GM12878 (cell line): ENCODE data around the gene DIP2B. TPM values are rescaled to one million over a fixed set of nuclear protein-coding genes. Genes with fewer than 3 reads are reported as not detected.
A peak's percentile ranks its signal among the peaks of the same experiment; 100 is the strongest.

Experiments used
- ATAC-seq: fragments of 200-7000 bp; cut with Tn5 transposase; 3 replicates; pipeline ENCODE4 v1.9.1; 2020; ENCODE audit warnings: mild to moderate bottlenecking, moderate library complexity
- BruUV-seq: library from RNA; stranded (reverse); fragments of 400-500 nt; replicated peaks from 2 replicates; lab custom pipeline; 2021; lab: Mats Ljungman, UMichigan
- CTCF ChIA-PET: fragments of 300-600 bp; sonication (Branson Sonifier 250); formaldehyde crosslinking; extraction: SDS; loops from one replicate; lab custom pipeline; 2021; ENCODE audit warnings: inconsistent platforms; lab: Yijun Ruan, JAX
- POLR2A ChIA-PET: fragments of 350-600 bp; formaldehyde crosslinking; extraction: SDS; loops from one replicate; lab custom pipeline; 2021; ENCODE audit warnings: inconsistent platforms; lab: Charles Lee
- RAD21 ChIA-PET: fragments of 300-600 bp; sonication (Branson Sonifier 250); formaldehyde crosslinking; loops from one replicate; lab custom pipeline; 2023; ENCODE audit warnings: antibody characterized with exemption; ENCODE audit not compliant: unreplicated experiment; lab: Charles Lee
- SMC1A ChIA-PET: fragments of 300-600 bp; sonication (Branson Sonifier 250); formaldehyde crosslinking; loops from one replicate; lab custom pipeline; 2023; ENCODE audit not compliant: unreplicated experiment, uncharacterized antibody; lab: Charles Lee
- DNase-seq: peaks from one replicate; pipeline ENCODE4 v3.0.0-alpha.2; 2011; ENCODE audit warnings: low read depth, low spot score
- FAIRE-seq: peaks from 3 replicates; lab custom pipeline; 2011; peaks lifted over from hg19 to GRCh38; lab: Jason Lieb, UNC
- H2AFZ ChIP-seq: 2 replicates; pipeline ENCODE4 v1.6.0; 2011; ENCODE audit warnings: low read depth, low read length, control low read depth; ENCODE audit not compliant: control insufficient read depth
- H3K27ac ChIP-seq: 2 replicates; pipeline ENCODE4 v1.5.1; 2011; ENCODE audit warnings: control low read depth; ENCODE audit not compliant: control insufficient read depth, insufficient read depth
- H3K27me3 ChIP-seq, 2 experiments: replicated peaks in 1 of 2; 2 replicates each; pipeline versions ENCODE4 v1.6.0 to v1.6.1; 2011; ENCODE audit warnings: low read length in 1 of 2; ENCODE audit not compliant: control insufficient read depth in 2 of 2, insufficient read depth in 2 of 2
- H3K36me3 ChIP-seq, 2 experiments: 2 replicates each; pipeline ENCODE4 v1.5.1; 2011; ENCODE audit warnings: low read length in 1 of 2; ENCODE audit not compliant: control insufficient read depth in 2 of 2, insufficient read depth in 2 of 2
- H3K4me1 ChIP-seq: 2 replicates; pipeline ENCODE4 v1.6.1; 2011; ENCODE audit warnings: mild to moderate bottlenecking, low read length, moderate library complexity, mixed read lengths; ENCODE audit not compliant: control insufficient read depth, insufficient read depth
- H3K4me2 ChIP-seq: 2 replicates; pipeline ENCODE4 v1.6.0; 2011; ENCODE audit warnings: control low read depth; ENCODE audit not compliant: control insufficient read depth, insufficient read depth
- H3K4me3 ChIP-seq: fragments of 200-600 bp; sonication (generic); 2 replicates; pipeline ENCODE4 v1.5.1; 2016
- H3K79me2 ChIP-seq: 2 replicates; pipeline ENCODE4 v1.6.0; 2011; ENCODE audit warnings: low read length; ENCODE audit not compliant: control insufficient read depth, insufficient read depth
- H3K9ac ChIP-seq: 2 replicates; pipeline ENCODE4 v1.8.0; 2011; ENCODE audit warnings: low read length, control low read depth, mixed read lengths; ENCODE audit not compliant: control insufficient read depth, insufficient read depth
- H3K9me3 ChIP-seq: replicated peaks from 3 replicates; pipeline ENCODE4 v1.5.1; 2011; ENCODE audit warnings: mild to moderate bottlenecking, low read length; ENCODE audit not compliant: control insufficient read depth, insufficient read depth
- H4K20me1 ChIP-seq: 2 replicates; pipeline ENCODE4 v1.6.0; 2011; ENCODE audit not compliant: control insufficient read depth, insufficient read depth
- CEBPB ChIP-seq, 2 experiments: fragments of 150-350 bp in 1 of 2; IDR thresholded peaks; 2 replicates each; pipeline ENCODE4 v1.6.1; 2012 to 2014; ENCODE audit warnings: low read depth in 2 of 2, low read length in 2 of 2, borderline replicate concordance in 1 of 2, inconsistent platforms in 1 of 2
- HCFC1 ChIP-seq: fragments of 150-350 bp; IDR thresholded peaks from 2 replicates; pipeline ENCODE4 v1.6.1; 2014; ENCODE audit warnings: low read length
- IRF4 ChIP-seq: IDR thresholded peaks from 2 replicates; pipeline ENCODE4 v1.6.1; 2011; ENCODE audit warnings: low read depth, low read length
- NFIC ChIP-seq: IDR thresholded peaks from 2 replicates; pipeline ENCODE4 v1.6.1; 2012; ENCODE audit warnings: low read depth, mild to moderate bottlenecking, inconsistent platforms, low read length, moderate library complexity
- NFYA ChIP-seq: IDR thresholded peaks from 2 replicates; pipeline ENCODE4 v1.6.1; 2011; ENCODE audit warnings: low read depth, mild to moderate bottlenecking, low read length, improper control_type of control experiment, borderline replicate concordance
- NR2C1 ChIP-seq: fragments of 450-650 bp; IDR thresholded peaks from 2 replicates; pipeline ENCODE4 v1.6.1; 2017; ENCODE audit warnings: antibody characterized with exemption, mild to moderate bottlenecking, moderate library complexity
- NR2F1 ChIP-seq: fragments of 450-650 bp; conservative IDR thresholded peaks from 2 replicates; pipeline ENCODE4 v1.6.1; 2017; ENCODE audit warnings: mild to moderate bottlenecking
- SP1 ChIP-seq: IDR thresholded peaks from one replicate; pipeline ENCODE4 v1.6.1; 2011; ENCODE audit warnings: low read depth, low read length
- TAF1 ChIP-seq: IDR thresholded peaks from 2 replicates; pipeline ENCODE4 v1.6.1; 2011; ENCODE audit warnings: mild to moderate bottlenecking, low read depth, low read length, borderline replicate concordance
- TARDBP ChIP-seq: IDR thresholded peaks from 2 replicates; pipeline ENCODE4 v1.6.1; 2016; ENCODE audit warnings: borderline replicate concordance
- ZBTB40 ChIP-seq: fragments of 450-650 bp; IDR thresholded peaks from 2 replicates; pipeline ENCODE4 v1.6.1; 2016; ENCODE audit warnings: mild to moderate bottlenecking, moderate library complexity, borderline replicate concordance
- ZNF592 ChIP-seq: fragments of 450-650 bp; IDR thresholded peaks from 2 replicates; pipeline ENCODE4 v1.6.1; 2017; ENCODE audit warnings: mild to moderate bottlenecking, moderate library complexity
- WGBS: methylation state at CpG from one replicate; pipeline ENCODE4 v1.1.6; 2016; ENCODE audit warnings: low lambda C conversion rate; ENCODE audit not compliant: insufficient replicate concordance, insufficient coverage; ENCODE audit errors: missing lambda C conversion rate; 5-methylcytosine and 5-hydroxymethylcytosine counted together
- in situ Hi-C: fragments of 300-500 bp; cut with MboI; formaldehyde crosslinking; loops from 9 replicates; pipeline ENCODE4 v1.14.3; 2018; ENCODE audit warnings: mixed read lengths
- intact Hi-C: fragments of 100-400 bp; cut with micrococcal nuclease; formaldehyde crosslinking; loops from one replicate; pipeline ENCODE4 v1.14.2; 2022; ENCODE audit not compliant: unreplicated experiment
- polyA plus RNA-seq, 11 experiments: library from polyadenylated mRNA; depleted of rRNA in 4 of 11; unstranded in 6 of 11; stranded (reverse) in 5 of 11; fragments of >200 nt; fragmentation: Nextera tagmentation in 4 of 11; fragmentation: Illumina TruSeq in 1 of 11; extraction: Ambion mirVana in 4 of 11; extraction: Trizol in 1 of 11; gene quantifications; 1 replicate in 1 of 11; 2 replicates in 10 of 11; pipeline versions ENCODE4 v1.2.1 to v1.2.3, GENCODE V29; 2011 to 2016; ENCODE audit warnings: inconsistent platforms in 2 of 11, missing spikeins in 2 of 11, low read depth in 1 of 11
- total RNA-seq, 4 experiments: library from RNA; depleted of rRNA in 3 of 4; stranded (reverse); fragments of >200 nt in 3 of 4; fragmentation: Illumina TruSeq in 1 of 4; extraction: Trizol in 1 of 4; gene quantifications; 2 replicates each; pipeline versions ENCODE4 v1.2.1 to v1.2.3, GENCODE V29; 2013 to 2021
- TF ChIP-seq, protein P1 (sequence below): fragments of 150-350 bp; IDR thresholded peaks from 2 replicates; pipeline ENCODE4 v1.6.1; 2016; ENCODE audit warnings: low read depth, low read length

Gene DIP2B
- total and polyA plus RNA-seq, 10 of the 15 experiments (the other 5 are each of a cell fraction or from before 2014, with no cell fraction given): 4.5 to 30.0 (median 18.6) TPM

- TF ChIP-seq CEBPB (IDR thresholded peaks at IDR 0.05; ENCODE audit: borderline replicate concordance in 1 of 2, low read depth in 2 of 2, low read length in 2 of 2) (no peak), TARDBP (no peak)
Observed at GRCh38 chr12:50706606-50707005, 201.8 kb downstream of the DIP2B start (continued).

DNA sequence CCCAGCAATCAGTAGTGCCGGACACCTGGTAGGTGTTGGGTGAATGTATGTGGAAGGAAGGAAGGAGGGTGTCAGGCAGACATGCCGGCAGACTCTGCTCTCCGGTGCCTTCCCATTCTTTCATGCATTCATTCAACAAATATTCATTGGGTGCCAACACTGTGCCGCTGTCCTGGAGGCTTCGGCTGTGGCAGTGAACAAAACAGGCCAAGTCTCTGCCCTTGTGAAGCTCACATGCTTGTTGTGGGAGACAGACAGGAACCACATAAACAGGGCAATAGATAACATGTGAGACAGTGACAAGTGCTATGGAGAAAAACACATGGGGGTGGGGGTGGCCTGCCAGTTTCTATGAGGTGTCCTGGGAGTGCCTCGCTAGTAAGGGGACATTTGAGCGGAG is 202.6 kb downstream of the DIP2B start:
- in situ Hi-C loops: no loop called here
- H3K9ac ChIP-seq: no peak overlapping the region
- peaks cover 0 to 17% of the 10 kb centered on the region in 2 experiments; a peak in 3 of 4 replicates for H3K36me3 ChIP-seq
- H3K4me2 ChIP-seq: no peak overlapping the region
- no peaks in the 10 kb centered on the region for H4K20me1 ChIP-seq
- POLR2A ChIA-PET: no interaction called here
- no peak for FAIRE-seq
- no peak overlapping the region for H3K27ac ChIP-seq
- H3K4me1 ChIP-seq: no peaks in the 10 kb centered on the region
- H3K9me3 ChIP-seq: no peaks in the 10 kb centered on the region
- H2AFZ ChIP-seq: no peak overlapping the region
- WGBS: 100% methylated on average over 7 of the region's 7 CpGs
- CTCF ChIA-PET: no interaction called here
- ATAC-seq: no peak
- BruUV-seq: TSS peak; percentile 28
- intact Hi-C loops: no loop called here
- no peak overlapping the region for H3K4me3 ChIP-seq
- H3K27me3 ChIP-seq: no peaks in the 10 kb centered on the region
- H3K79me2 ChIP-seq: no peaks in the 10 kb centered on the region
- RAD21 ChIA-PET: no interaction called here
- no peak for DNase-seq
- SMC1A ChIA-PET: no interaction called here
- TF ChIP-seq IRF4 (no peak), NFIC (no peak), NFYA (no peak), NR2C1 (no peak), SP1 (no peak), NR2F1 (no peak), ZBTB40 (no peak), HCFC1 (no peak), ZNF592 (no peak), TAF1 (no peak)
- TF ChIP-seq, protein P1, sequence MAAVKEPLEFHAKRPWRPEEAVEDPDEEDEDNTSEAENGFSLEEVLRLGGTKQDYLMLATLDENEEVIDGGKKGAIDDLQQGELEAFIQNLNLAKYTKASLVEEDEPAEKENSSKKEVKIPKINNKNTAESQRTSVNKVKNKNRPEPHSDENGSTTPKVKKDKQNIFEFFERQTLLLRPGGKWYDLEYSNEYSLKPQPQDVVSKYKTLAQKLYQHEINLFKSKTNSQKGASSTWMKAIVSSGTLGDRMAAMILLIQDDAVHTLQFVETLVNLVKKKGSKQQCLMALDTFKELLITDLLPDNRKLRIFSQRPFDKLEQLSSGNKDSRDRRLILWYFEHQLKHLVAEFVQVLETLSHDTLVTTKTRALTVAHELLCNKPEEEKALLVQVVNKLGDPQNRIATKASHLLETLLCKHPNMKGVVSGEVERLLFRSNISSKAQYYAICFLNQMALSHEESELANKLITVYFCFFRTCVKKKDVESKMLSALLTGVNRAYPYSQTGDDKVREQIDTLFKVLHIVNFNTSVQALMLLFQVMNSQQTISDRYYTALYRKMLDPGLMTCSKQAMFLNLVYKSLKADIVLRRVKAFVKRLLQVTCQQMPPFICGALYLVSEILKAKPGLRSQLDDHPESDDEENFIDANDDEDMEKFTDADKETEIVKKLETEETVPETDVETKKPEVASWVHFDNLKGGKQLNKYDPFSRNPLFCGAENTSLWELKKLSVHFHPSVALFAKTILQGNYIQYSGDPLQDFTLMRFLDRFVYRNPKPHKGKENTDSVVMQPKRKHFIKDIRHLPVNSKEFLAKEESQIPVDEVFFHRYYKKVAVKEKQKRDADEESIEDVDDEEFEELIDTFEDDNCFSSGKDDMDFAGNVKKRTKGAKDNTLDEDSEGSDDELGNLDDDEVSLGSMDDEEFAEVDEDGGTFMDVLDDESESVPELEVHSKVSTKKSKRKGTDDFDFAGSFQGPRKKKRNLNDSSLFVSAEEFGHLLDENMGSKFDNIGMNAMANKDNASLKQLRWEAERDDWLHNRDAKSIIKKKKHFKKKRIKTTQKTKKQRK: no peak
